NT2/D1 (cell line): ENCODE data around the gene LRRC25.

Experiments
- SUZ12 ChIP-seq: IDR thresholded peaks from 2 replicates; pipeline ENCODE4 v1.6.1; 2011; ENCODE audit not compliant: insufficient read length, insufficient read depth; ENCODE audit errors: extremely low read depth
- YY1 ChIP-seq: IDR thresholded peaks from 2 replicates; pipeline ENCODE4 v1.6.1; 2011; ENCODE audit not compliant: insufficient read length, insufficient read depth
- ZNF274 ChIP-seq: IDR thresholded peaks from 2 replicates; pipeline ENCODE4 v1.6.1; 2011; ENCODE audit warnings: mild to moderate bottlenecking, low read depth, low read length

- no peak for TF ChIP-seq SUZ12
- TF ChIP-seq ZNF274 = no peak
- no peak for TF ChIP-seq YY1
These were observed 46.9 kb downstream of the LRRC25 start for GRCh38 chr19:18350490-18350889.
